H9 (cell line): ENCODE data around the gene APC. TPM values are rescaled to one million over a fixed set of nuclear protein-coding genes. Genes with fewer than 3 reads are reported as not detected.

Source experiments
- DNase-seq: peaks from one replicate; pipeline ENCODE4 v3.0.0-alpha.2; 2017
- H2AFZ ChIP-seq: one replicate; pipeline ENCODE4 v1.6.1; 2013; ENCODE audit warnings: mild to moderate bottlenecking, low read length, control low read depth, moderate library complexity
- H2AK5ac ChIP-seq: 2 replicates; pipeline ENCODE4 v1.6.1; 2013; ENCODE audit warnings: low read length, control low read depth, mixed read lengths; ENCODE audit not compliant: insufficient read length
- H2BK120ac ChIP-seq: one replicate; pipeline ENCODE4 v1.6.1; 2013; ENCODE audit warnings: low read depth, mild to moderate bottlenecking, low read length, control low read depth, inconsistent platforms; ENCODE audit not compliant: poor library complexity, severe bottlenecking
- H2BK12ac ChIP-seq: 2 replicates; pipeline ENCODE4 v1.6.1; 2013; ENCODE audit warnings: low read length, control low read depth, mixed read lengths, low read depth; ENCODE audit not compliant: insufficient read length
- H2BK15ac ChIP-seq: 2 replicates; pipeline ENCODE4 v1.6.1; 2013; ENCODE audit warnings: low read depth, low read length, control low read depth
- H2BK20ac ChIP-seq: one replicate; pipeline ENCODE4 v1.6.1; 2013; ENCODE audit warnings: low read depth, mild to moderate bottlenecking, low read length, control low read depth, inconsistent platforms; ENCODE audit not compliant: poor library complexity, severe bottlenecking
- H2BK5ac ChIP-seq: 2 replicates; pipeline ENCODE4 v1.6.1; 2013; ENCODE audit warnings: low read length, control low read depth, mixed read lengths; ENCODE audit not compliant: insufficient read length
- H3K14ac ChIP-seq: 2 replicates; pipeline ENCODE4 v1.6.1; 2013; ENCODE audit warnings: low read length, control low read depth; ENCODE audit not compliant: insufficient read depth
- H3K18ac ChIP-seq: 2 replicates; pipeline ENCODE4 v1.6.1; 2013; ENCODE audit warnings: low read depth, mild to moderate bottlenecking, mixed read lengths, low read length, control low read depth; ENCODE audit not compliant: insufficient read length
- H3K23ac ChIP-seq: 2 replicates; pipeline ENCODE4 v1.6.1; 2013; ENCODE audit warnings: low read length, control low read depth, mixed read lengths, low read depth; ENCODE audit not compliant: insufficient read length
- H3K23me2 ChIP-seq: 2 replicates; pipeline ENCODE4 v1.6.1; 2013; ENCODE audit warnings: low read depth, mild to moderate bottlenecking, mixed read lengths, low read length, control low read depth; ENCODE audit not compliant: insufficient read length, poor library complexity, severe bottlenecking
- H3K27ac ChIP-seq: 2 replicates; pipeline ENCODE4 v1.5.1; 2013; ENCODE audit warnings: low read length, control low read depth, mixed read lengths, low read depth; ENCODE audit not compliant: insufficient read length
- H3K27me3 ChIP-seq: 2 replicates; pipeline ENCODE4 v1.6.1; 2013; ENCODE audit warnings: low read length, control low read depth, inconsistent platforms; ENCODE audit not compliant: insufficient read depth
- H3K4ac ChIP-seq: 2 replicates; pipeline ENCODE4 v1.6.1; 2013; ENCODE audit warnings: low read depth, mild to moderate bottlenecking, control low read depth, inconsistent platforms, low read length, moderate library complexity
- H3K4me1 ChIP-seq: 2 replicates; pipeline ENCODE4 v1.6.1; 2013; ENCODE audit warnings: low read length, control low read depth, inconsistent platforms; ENCODE audit not compliant: insufficient read depth
- H3K4me2 ChIP-seq: 2 replicates; pipeline ENCODE4 v1.6.1; 2013; ENCODE audit warnings: low read length, control low read depth, mixed read lengths; ENCODE audit not compliant: insufficient read length, insufficient read depth
- H3K56ac ChIP-seq: 2 replicates; pipeline ENCODE4 v1.6.1; 2013; ENCODE audit warnings: low read depth, mild to moderate bottlenecking, mixed read lengths, low read length, control low read depth; ENCODE audit not compliant: insufficient read length
- H3K79me1 ChIP-seq: 2 replicates; pipeline ENCODE4 v1.6.1; 2013; ENCODE audit warnings: low read depth, mild to moderate bottlenecking, moderate library complexity, low read length, control low read depth, inconsistent platforms; ENCODE audit not compliant: insufficient read depth, poor library complexity, severe bottlenecking
- H3K79me2 ChIP-seq: 2 replicates; pipeline ENCODE4 v1.6.1; 2013; ENCODE audit warnings: low read length, control low read depth, inconsistent platforms; ENCODE audit not compliant: insufficient read depth
- H3K9ac ChIP-seq: 2 replicates; pipeline ENCODE4 v1.6.1; 2013; ENCODE audit warnings: low read length, control low read depth, mixed read lengths; ENCODE audit not compliant: insufficient read length; ENCODE audit errors: extremely low read depth
- H3K9me3 ChIP-seq: one replicate; pipeline ENCODE4 v1.6.1; 2013; ENCODE audit warnings: low read depth, low read length, inconsistent platforms; ENCODE audit not compliant: control insufficient read depth
- H3T11ph ChIP-seq: one replicate; pipeline ENCODE4 v1.6.1; 2013; ENCODE audit warnings: mild to moderate bottlenecking, low read length, control low read depth, inconsistent platforms
- H4K20me1 ChIP-seq: one replicate; pipeline ENCODE4 v1.6.1; 2013; ENCODE audit not compliant: control insufficient read depth, insufficient read length, insufficient read depth
- H4K5ac ChIP-seq: 2 replicates; pipeline ENCODE4 v1.6.1; 2013; ENCODE audit warnings: low read depth, mild to moderate bottlenecking, mixed read lengths, low read length, control low read depth; ENCODE audit not compliant: insufficient read length
- H4K8ac ChIP-seq: replicated peaks from 2 replicates; pipeline ENCODE4 v1.6.1; 2013; ENCODE audit warnings: low read length, control low read depth, mixed read lengths, low read depth; ENCODE audit not compliant: insufficient read length
- H4K91ac ChIP-seq: 2 replicates; pipeline ENCODE4 v1.6.1; 2013; ENCODE audit warnings: low read depth, mild to moderate bottlenecking, moderate library complexity, mixed read lengths, low read length, control low read depth; ENCODE audit not compliant: insufficient read length
- H3K27ac Mint-ChIP-seq, 3 experiments: 2 replicates in 2 of 3; 3 replicates in 1 of 3; pipeline ENCODE4 v1.8.0; 2020 to 2021; ENCODE audit warnings: mixed read lengths in 3 of 3, mild to moderate bottlenecking in 1 of 3, moderate library complexity in 1 of 3
- H3K27me3 Mint-ChIP-seq: 2 replicates; pipeline ENCODE4 v1.8.0; 2021; ENCODE audit warnings: low read depth, mild to moderate bottlenecking, moderate library complexity, mixed read lengths
- H3K36me3 Mint-ChIP-seq, 3 experiments: 2 replicates in 2 of 3; 3 replicates in 1 of 3; pipeline ENCODE4 v1.8.0; 2020 to 2021; ENCODE audit warnings: low read depth in 3 of 3, mixed read lengths in 3 of 3; ENCODE audit not compliant: insufficient read depth in 1 of 3
- H3K4me1 Mint-ChIP-seq, 2 experiments: 2 replicates each; pipeline ENCODE4 v1.8.0; 2020; ENCODE audit warnings: mixed read lengths in 2 of 2
- H3K4me3 Mint-ChIP-seq, 2 experiments: 2 replicates in 1 of 2; 3 replicates in 1 of 2; pipeline ENCODE4 v1.8.0; 2020 to 2021; ENCODE audit warnings: mild to moderate bottlenecking in 2 of 2, mixed read lengths in 2 of 2, moderate library complexity in 1 of 2
- H3K9me3 Mint-ChIP-seq, 2 experiments: 2 replicates in 1 of 2; 3 replicates in 1 of 2; pipeline ENCODE4 v1.8.0; 2020; ENCODE audit warnings: mild to moderate bottlenecking in 2 of 2, mixed read lengths in 2 of 2, moderate library complexity in 1 of 2
- CTCF ChIP-seq: fragments of 200-600 bp; sonication (generic); conservative IDR thresholded peaks from 3 replicates; pipeline ENCODE4 v1.8.0; 2021; ENCODE audit warnings: antibody characterized with exemption, mild to moderate bottlenecking
- WGBS: extraction: QIAGEN DNeasy Blood & Tissue Kit; methylation state at CpG from one replicate; pipeline ENCODE4 v1.1.7; 2013; ENCODE audit warnings: missing lambda C conversion rate, low lambda C conversion rate, mixed read lengths; ENCODE audit not compliant: insufficient read length; ENCODE audit errors: extremely low coverage; 5-methylcytosine and 5-hydroxymethylcytosine counted together
- total RNA-seq: library from RNA; stranded (reverse); gene quantifications from 2 replicates; pipeline ENCODE4 v1.2.1, GENCODE V29; 2021

APC gene
- total RNA-seq, 1 experiment from 2014 or later: 29.3 TPM

GRCh38 chr5:112755703-112756102, 18.0 kb downstream of the APC start:
- H3K23me2 ChIP-seq: no peaks in the 10 kb centered on the region
- H3K23ac ChIP-seq: no peak overlapping the region
- H3K9ac ChIP-seq: no peak overlapping the region
- H3K79me1 ChIP-seq: no peaks in the 10 kb centered on the region
- Mint-ChIP-seq H3K9me3 (no peaks in the 10 kb centered on the region), H3K36me3 (peaks cover 4 to 13% (median 11%) of the 10 kb centered on the region in 3 experiments; a peak in 6 of 7 replicates), H3K4me1 (no peaks in the 10 kb centered on the region), H3K4me3 (no peak overlapping the region), H3K27ac (no peak overlapping the region), H3K27me3 (no peaks in the 10 kb centered on the region)
- no peak overlapping the region for H2BK120ac ChIP-seq
- TF ChIP-seq CTCF: no peak
- H3K79me2 ChIP-seq: no peaks in the 10 kb centered on the region
- no peak overlapping the region for H3K14ac ChIP-seq
- H3K18ac ChIP-seq: no peak overlapping the region
- H3K4me2 ChIP-seq: no peak overlapping the region
- H3K27me3 ChIP-seq: no peaks in the 10 kb centered on the region
- H2AK5ac ChIP-seq: no peak overlapping the region
- no peak for DNase-seq
- H2BK12ac ChIP-seq: no peak overlapping the region
- H2AFZ ChIP-seq: no peak overlapping the region
- H4K91ac ChIP-seq: no peak overlapping the region
- no CpG with 5 or more reads among the region's 2 CpGs for WGBS
- H3K9me3 ChIP-seq: no peaks in the 10 kb centered on the region
- H3K27ac ChIP-seq: no peak overlapping the region
- H2BK5ac ChIP-seq: no peak overlapping the region
- H4K5ac ChIP-seq: no peak overlapping the region
- H4K20me1 ChIP-seq: no peaks in the 10 kb centered on the region
- no peak overlapping the region for H3K56ac ChIP-seq
- H3T11ph ChIP-seq: no peak overlapping the region
- H4K8ac ChIP-seq: no peak overlapping the region
- H3K4me1 ChIP-seq: no peaks in the 10 kb centered on the region
- no peak overlapping the region for H3K4ac ChIP-seq
- H2BK20ac ChIP-seq: no peak overlapping the region
- H2BK15ac ChIP-seq: no peak overlapping the region
